Lower leg skin (tissue), 3 donors: ENCODE measurements around the gene QRICH1.

ENCODE experiments used
- POLR2A ChIP-seq, 2 donors: fragments of 450-650 bp; IDR thresholded peaks; one replicate each; pipeline ENCODE4 v1.6.1; 2016 to 2017; ENCODE audit warnings: antibody characterized with exemption in 2 of 2, mild to moderate bottlenecking in 1 of 2, moderate library complexity in 1 of 2
- TF ChIP-seq, protein P1 (sequence below), 3 donors: fragments of 450-650 bp; IDR thresholded peaks; one replicate each; pipeline ENCODE4 v1.5.1; 2016; ENCODE audit warnings: antibody characterized with exemption in 3 of 3, mild to moderate bottlenecking in 3 of 3, moderate library complexity in 2 of 3

GRCh38 chr3:48993834-48994233 lies 100.0 kb downstream of the QRICH1 start:
- TF ChIP-seq, protein P1, sequence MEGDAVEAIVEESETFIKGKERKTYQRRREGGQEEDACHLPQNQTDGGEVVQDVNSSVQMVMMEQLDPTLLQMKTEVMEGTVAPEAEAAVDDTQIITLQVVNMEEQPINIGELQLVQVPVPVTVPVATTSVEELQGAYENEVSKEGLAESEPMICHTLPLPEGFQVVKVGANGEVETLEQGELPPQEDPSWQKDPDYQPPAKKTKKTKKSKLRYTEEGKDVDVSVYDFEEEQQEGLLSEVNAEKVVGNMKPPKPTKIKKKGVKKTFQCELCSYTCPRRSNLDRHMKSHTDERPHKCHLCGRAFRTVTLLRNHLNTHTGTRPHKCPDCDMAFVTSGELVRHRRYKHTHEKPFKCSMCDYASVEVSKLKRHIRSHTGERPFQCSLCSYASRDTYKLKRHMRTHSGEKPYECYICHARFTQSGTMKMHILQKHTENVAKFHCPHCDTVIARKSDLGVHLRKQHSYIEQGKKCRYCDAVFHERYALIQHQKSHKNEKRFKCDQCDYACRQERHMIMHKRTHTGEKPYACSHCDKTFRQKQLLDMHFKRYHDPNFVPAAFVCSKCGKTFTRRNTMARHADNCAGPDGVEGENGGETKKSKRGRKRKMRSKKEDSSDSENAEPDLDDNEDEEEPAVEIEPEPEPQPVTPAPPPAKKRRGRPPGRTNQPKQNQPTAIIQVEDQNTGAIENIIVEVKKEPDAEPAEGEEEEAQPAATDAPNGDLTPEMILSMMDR (IDR thresholded peaks at IDR 0.05), result no peak
- TF ChIP-seq POLR2A (IDR thresholded peaks at IDR 0.05), result no peak
